Kidney (tissue), 14 donors: ENCODE data around the gene TLL1. TPM values are rescaled to one million over a fixed set of nuclear protein-coding genes. Genes with fewer than 3 reads are reported as not detected.
A peak's percentile ranks its signal among the peaks of the same experiment; 100 is the strongest.

Experiments used
- DNase-seq, 5 donors: peaks; one replicate each; pipeline ENCODE4 v3.0.0-alpha.2; 2013 to 2020
- FAIRE-seq: peaks from 2 replicates; lab custom pipeline; 2012; peaks lifted over from hg19 to GRCh38; lab: Jason Lieb, UNC
- H3K27ac ChIP-seq, 2 donors: one replicate each; pipeline ENCODE4 v1.7.0; 2013; ENCODE audit warnings: low read depth in 2 of 2, low read length in 2 of 2, inconsistent platforms in 1 of 2
- H3K27me3 ChIP-seq: one replicate; pipeline ENCODE4 v1.7.1; 2013; ENCODE audit warnings: low read length, inconsistent platforms; ENCODE audit not compliant: control insufficient read depth, insufficient read depth
- H3K36me3 ChIP-seq, 3 donors: one replicate each; pipeline versions ENCODE4 v1.7.0 to v1.7.1; 2013; ENCODE audit warnings: low read length in 3 of 3, control low read depth in 1 of 3, inconsistent platforms in 1 of 3; ENCODE audit not compliant: insufficient read depth in 3 of 3, control insufficient read depth in 2 of 3
- H3K4me1 ChIP-seq, 3 donors: one replicate each; pipeline versions ENCODE4 v1.7.0 to v1.7.1; 2013; ENCODE audit warnings: low read length in 3 of 3, inconsistent platforms in 1 of 3, low read depth in 1 of 3; ENCODE audit not compliant: control insufficient read depth in 2 of 3, insufficient read depth in 2 of 3
- H3K4me3 ChIP-seq, 3 donors: one replicate each; pipeline versions ENCODE4 v1.7.0 to v1.8.1; 2013; ENCODE audit warnings: low read length in 3 of 3, control low read depth in 1 of 3, inconsistent platforms in 1 of 3
- H3K9ac ChIP-seq, 3 donors: one replicate each; pipeline versions ENCODE4 v1.7.0 to v1.7.1; 2013; ENCODE audit warnings: low read length in 3 of 3, control low read depth in 1 of 3, inconsistent platforms in 1 of 3
- H3K9me3 ChIP-seq, 3 donors: one replicate each; pipeline versions ENCODE4 v1.7.0 to v1.7.1; 2013; ENCODE audit warnings: low read length in 3 of 3, control low read depth in 1 of 3, inconsistent platforms in 1 of 3; ENCODE audit not compliant: control insufficient read depth in 2 of 3, insufficient read depth in 1 of 3
- intact Hi-C: fragments of 100-400 bp; cut with DNase I; formaldehyde crosslinking; loops from one replicate; pipeline ENCODE4 v1.11.1; 2022
- polyA plus RNA-seq: library from polyadenylated mRNA; stranded (reverse); fragments of 350-450 nt; fragmentation: Illumina TruSeq; extraction: RNeasy Lipid Tissue Mini Kit (QIAGEN cat#74804); gene quantifications from one replicate; pipeline ENCODE4 v1.2.3, GENCODE V29; 2014; ENCODE audit warnings: low read depth, low replicate concordance; ENCODE audit not compliant: insufficient read depth
- total RNA-seq: library from RNA; stranded (reverse); fragmentation: NEBNext Ultra II Directional; extraction: Animal tissue kit (Norgen Biotek cat#: 25700); gene quantifications from one replicate; pipeline ENCODE4 v1.2.1, GENCODE V29; 2021
- TF ChIP-seq, protein P1 (sequence below): IDR thresholded peaks from 3 replicates; pipeline ENCODE4 v1.5.1; 2012; ENCODE audit warnings: mild to moderate bottlenecking, moderate library complexity, borderline replicate concordance; ENCODE audit not compliant: insufficient read depth; ENCODE audit errors: extremely low read depth
- donor health status: control.
- donor health status: control.
- donor health status: control.
- donor health status: control.
- donor health status: control.
- donor health status: DM: yes; HTN: yes; CAD: no.
- donor health status: Normal renal cell carcinoma (clear cell type).

The TLL1 gene
- total and polyA plus RNA-seq, 2 donors from 2014 or later, result 0.28 to 10.0 TPM

DNA sequence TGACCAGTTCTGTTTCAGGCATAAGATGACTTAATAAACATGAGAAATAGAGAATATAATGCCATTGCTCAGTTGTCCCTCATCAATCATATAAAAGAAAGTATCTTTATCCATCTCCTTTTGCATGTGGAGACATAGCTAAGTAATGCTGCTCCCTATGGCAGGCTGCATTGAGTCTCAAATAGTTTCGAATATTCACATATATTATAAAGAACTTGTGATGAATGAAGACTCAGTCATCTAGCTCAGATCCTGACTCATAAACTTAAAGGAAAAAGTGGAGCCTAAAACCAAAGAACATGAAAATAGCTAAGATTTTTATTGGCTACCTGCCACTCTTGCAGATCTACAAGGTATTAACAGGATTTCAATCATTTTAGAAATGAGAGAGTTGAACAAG lies 11.7 kb upstream of the TLL1 start:
- no peaks in the 10 kb centered on the region for H3K36me3 ChIP-seq
- H3K27ac ChIP-seq, result no peak overlapping the region
- intact Hi-C loops, result no loop called here
- no peak for FAIRE-seq
- H3K4me1 ChIP-seq, result peaks cover 0 to 4% (median 0%) of the 10 kb centered on the region in 3 donors
- DNase-seq, result no peak
- TF ChIP-seq, protein P1, sequence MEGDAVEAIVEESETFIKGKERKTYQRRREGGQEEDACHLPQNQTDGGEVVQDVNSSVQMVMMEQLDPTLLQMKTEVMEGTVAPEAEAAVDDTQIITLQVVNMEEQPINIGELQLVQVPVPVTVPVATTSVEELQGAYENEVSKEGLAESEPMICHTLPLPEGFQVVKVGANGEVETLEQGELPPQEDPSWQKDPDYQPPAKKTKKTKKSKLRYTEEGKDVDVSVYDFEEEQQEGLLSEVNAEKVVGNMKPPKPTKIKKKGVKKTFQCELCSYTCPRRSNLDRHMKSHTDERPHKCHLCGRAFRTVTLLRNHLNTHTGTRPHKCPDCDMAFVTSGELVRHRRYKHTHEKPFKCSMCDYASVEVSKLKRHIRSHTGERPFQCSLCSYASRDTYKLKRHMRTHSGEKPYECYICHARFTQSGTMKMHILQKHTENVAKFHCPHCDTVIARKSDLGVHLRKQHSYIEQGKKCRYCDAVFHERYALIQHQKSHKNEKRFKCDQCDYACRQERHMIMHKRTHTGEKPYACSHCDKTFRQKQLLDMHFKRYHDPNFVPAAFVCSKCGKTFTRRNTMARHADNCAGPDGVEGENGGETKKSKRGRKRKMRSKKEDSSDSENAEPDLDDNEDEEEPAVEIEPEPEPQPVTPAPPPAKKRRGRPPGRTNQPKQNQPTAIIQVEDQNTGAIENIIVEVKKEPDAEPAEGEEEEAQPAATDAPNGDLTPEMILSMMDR, result no peak
- H3K9ac ChIP-seq, result no peak overlapping the region
- H3K27me3 ChIP-seq, result no peaks in the 10 kb centered on the region
- H3K4me3 ChIP-seq, result no peak overlapping the region
- no peaks in the 10 kb centered on the region for H3K9me3 ChIP-seq

- no peaks in the 10 kb centered on the region for H3K9me3 ChIP-seq
- no peaks in the 10 kb centered on the region for H3K36me3 ChIP-seq
- no peak overlapping the region for H3K27ac ChIP-seq
- no peak overlapping the region for H3K4me3 ChIP-seq
- intact Hi-C loops, result no loop called here
- H3K27me3 ChIP-seq, result no peaks in the 10 kb centered on the region
- H3K4me1 ChIP-seq, result peaks cover 0 to 4% (median 0%) of the 10 kb centered on the region in 3 donors
- no peak overlapping the region for H3K9ac ChIP-seq
- no peak for FAIRE-seq
- TF ChIP-seq, protein P1, result no peak
- DNase-seq, result peak in 2 of 5 donors; percentile 17 to 24
Observed at GRCh38 chr4:165864271-165864670, 8.8 kb upstream of the TLL1 start.

GRCh38 chr4:165866019-165866650 lies 6.9 kb upstream of the TLL1 start:
- TF ChIP-seq, protein P1, result no peak
- FAIRE-seq, result no peak

GRCh38 chr4:165867961-165868360 lies 5.1 kb upstream of the TLL1 start:
- no peaks in the 10 kb centered on the region for H3K9me3 ChIP-seq
- TF ChIP-seq, protein P1, result no peak
- intact Hi-C loops, result no loop called here
- no peaks in the 10 kb centered on the region for H3K36me3 ChIP-seq
- H3K27ac ChIP-seq, result no peak overlapping the region
- no peak overlapping the region for H3K9ac ChIP-seq
- H3K4me3 ChIP-seq, result no peak overlapping the region
- DNase-seq (no peak), FAIRE-seq (no peak)
- peaks cover 3% of the 10 kb centered on the region for H3K27me3 ChIP-seq
- peaks cover 0 to 4% (median 0%) of the 10 kb centered on the region in 3 donors for H3K4me1 ChIP-seq

More at GRCh38 chr4:165866019-165866650, 6.9 kb upstream of the TLL1 start:
- H3K9me3 ChIP-seq, result no peaks in the 10 kb centered on the region
- peaks cover 0 to 4% (median 0%) of the 10 kb centered on the region in 3 donors for H3K4me1 ChIP-seq
- no peaks in the 10 kb centered on the region for H3K36me3 ChIP-seq
- no peak overlapping the region for H3K9ac ChIP-seq
- H3K27me3 ChIP-seq, result no peaks in the 10 kb centered on the region
- intact Hi-C loops, result no loop called here
- no peak overlapping the region for H3K4me3 ChIP-seq
- no peak overlapping the region for H3K27ac ChIP-seq
- peak in 2 of 5 donors; percentile 3 to 10 for DNase-seq
